ENCODE results near the gene DCAF12.

Gene DCAF12

DNA sequence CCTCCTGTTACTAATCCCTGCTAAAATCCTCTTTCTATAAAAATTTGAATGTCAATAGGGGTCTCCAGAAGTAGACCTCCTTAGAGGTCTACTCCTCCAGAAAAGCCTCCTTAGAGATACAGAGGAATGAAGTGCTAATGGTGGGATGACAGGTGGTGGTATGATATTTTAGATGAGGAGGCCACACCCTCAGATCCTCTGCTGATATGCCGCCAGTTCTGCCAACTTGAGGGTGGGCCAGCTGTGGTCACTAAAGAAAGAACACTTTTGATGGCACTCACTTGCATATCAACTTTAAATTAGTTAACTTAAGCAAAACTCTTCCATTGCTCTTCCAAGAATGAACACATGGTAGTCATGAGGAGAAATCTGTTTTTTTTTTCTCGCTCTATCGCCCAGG lies 61.0 kb downstream of the DCAF12 start:
- TF ChIP-seq, protein P1, sequence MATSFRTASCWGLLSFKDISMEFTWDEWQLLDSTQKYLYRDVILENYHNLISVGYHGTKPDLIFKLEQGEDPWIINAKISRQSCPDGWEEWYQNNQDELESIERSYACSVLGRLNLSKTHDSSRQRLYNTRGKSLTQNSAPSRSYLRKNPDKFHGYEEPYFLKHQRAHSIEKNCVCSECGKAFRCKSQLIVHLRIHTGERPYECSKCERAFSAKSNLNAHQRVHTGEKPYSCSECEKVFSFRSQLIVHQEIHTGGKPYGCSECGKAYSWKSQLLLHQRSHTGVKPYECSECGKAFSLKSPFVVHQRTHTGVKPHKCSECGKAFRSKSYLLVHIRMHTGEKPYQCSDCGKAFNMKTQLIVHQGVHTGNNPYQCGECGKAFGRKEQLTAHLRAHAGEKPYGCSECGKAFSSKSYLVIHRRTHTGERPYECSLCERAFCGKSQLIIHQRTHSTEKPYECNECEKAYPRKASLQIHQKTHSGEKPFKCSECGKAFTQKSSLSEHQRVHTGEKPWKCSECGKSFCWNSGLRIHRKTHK (tag by site-specific recombination; IDR thresholded peaks at IDR 0.05): no peak
- TF ChIP-seq RBAK (tag by site-specific recombination; IDR thresholded peaks at IDR 0.05) (no peak), ZNF248 (tag by site-specific recombination; IDR thresholded peaks at IDR 0.05) (no peak), ZNF664 (tag by site-specific recombination; IDR thresholded peaks at IDR 0.05) (0 out of 2 replicates have a peak, but pooled peaks have one; percentile 10)
- Histone ChIP-seq H3K4me3 (ENCODE audit: low read depth, low read length) (no peak overlapping the region), H3K9me3 (ENCODE audit: control insufficient read depth, insufficient read depth, low read depth, low read length) (no peaks in the 10 kb centered on the region), H3K27ac (ENCODE audit: extremely low read depth, low read depth, low read length) (no peak overlapping the region), H3K36me3 (ENCODE audit: control insufficient read depth in 2 of 2, insufficient read depth in 1 of 2, low read length in 2 of 2) (no peaks in the 10 kb centered on the region), H3K4me1 (ENCODE audit: control insufficient read depth, insufficient read depth, low read length) (no peaks in the 10 kb centered on the region)
- ChIA-PET POLR2A (interaction anchor here (0.7 kb wide), 1 partner anchor 207 kb away, joined by 4 read pairs; no protein-coding TSS in a partner anchor), CTCF (no interaction called here)

DNA sequence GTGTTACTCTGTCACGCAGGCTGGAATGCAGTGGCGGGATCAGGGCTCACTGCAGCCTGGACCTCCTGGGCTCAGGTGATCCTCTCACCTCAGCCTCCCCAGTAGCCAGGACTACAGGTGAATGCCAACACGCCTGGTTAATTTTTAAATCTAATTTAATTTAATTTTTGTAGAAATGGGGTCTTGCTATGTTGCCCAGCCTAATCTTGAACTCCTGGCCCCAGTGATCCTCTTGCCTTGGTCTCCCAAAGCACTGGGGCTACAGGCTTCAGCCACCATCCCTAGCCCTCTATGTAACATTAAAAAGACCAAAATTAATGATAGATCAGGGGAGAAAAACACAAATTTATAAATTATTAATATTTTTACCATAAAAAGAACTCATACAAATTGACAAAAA lies 66.5 kb downstream of the DCAF12 start:
- Histone ChIP-seq H3K27ac (ENCODE audit: extremely low read depth, low read depth, low read length) (no peak overlapping the region), H3K4me1 (ENCODE audit: control insufficient read depth, insufficient read depth, low read length) (no peaks in the 10 kb centered on the region), H3K4me3 (ENCODE audit: low read depth, low read length) (no peak overlapping the region), H3K9me3 (ENCODE audit: control insufficient read depth, insufficient read depth, low read depth, low read length) (no peaks in the 10 kb centered on the region), H3K36me3 (ENCODE audit: control insufficient read depth in 2 of 2, insufficient read depth in 1 of 2, low read length in 2 of 2) (no peaks in the 10 kb centered on the region)
- CTCF ChIA-PET: interaction anchor here (0.6 to 0.7 kb wide), 2 partner anchors 14 to 246 kb away, joined by 3 to 4 read pairs; no protein-coding TSS in a partner anchor
- TF ChIP-seq ZNF121 (tag by site-specific recombination; IDR thresholded peaks at IDR 0.05) (peak; percentile 45; the same call in 1 of the 2 replicates), MYNN (tag by site-specific recombination; IDR thresholded peaks at IDR 0.05; ENCODE audit: borderline replicate concordance) (no peak)
- POLR2A ChIA-PET: no interaction called here

DNA sequence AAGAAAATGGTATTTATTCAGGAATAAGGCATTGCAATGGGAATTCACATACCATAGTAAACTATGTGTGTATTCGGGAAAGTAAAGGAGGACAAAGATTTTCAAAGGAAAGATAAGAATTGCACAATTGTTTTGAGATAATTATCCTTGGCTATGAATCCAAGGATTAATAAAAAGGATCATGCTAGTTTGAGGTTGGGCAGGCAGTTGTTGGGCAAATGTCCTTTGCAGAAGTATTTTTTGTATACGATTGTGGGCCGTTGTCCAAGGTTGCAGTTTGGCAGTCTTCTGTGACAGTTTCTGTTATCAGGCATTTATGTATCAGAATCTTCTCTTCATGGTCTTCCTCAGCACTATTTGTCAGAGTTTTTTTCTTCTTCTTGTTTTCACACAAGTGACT lies 67.2 kb downstream of the DCAF12 start:
- Histone ChIP-seq H3K4me3 (ENCODE audit: low read depth, low read length) (no peak overlapping the region), H3K9me3 (ENCODE audit: control insufficient read depth, insufficient read depth, low read depth, low read length) (no peaks in the 10 kb centered on the region), H3K4me1 (ENCODE audit: control insufficient read depth, insufficient read depth, low read length) (no peaks in the 10 kb centered on the region), H3K36me3 (ENCODE audit: control insufficient read depth in 2 of 2, insufficient read depth in 1 of 2, low read length in 2 of 2) (no peaks in the 10 kb centered on the region), H3K27ac (ENCODE audit: extremely low read depth, low read depth, low read length) (no peak overlapping the region)
- POLR2A ChIA-PET: no interaction called here
- CTCF ChIA-PET: interaction anchor here (0.7 to 1.3 kb wide), 2 partner anchors 14 to 15 kb away, joined by 3 to 4 read pairs; no protein-coding TSS in a partner anchor
- TF ChIP-seq, protein P2, sequence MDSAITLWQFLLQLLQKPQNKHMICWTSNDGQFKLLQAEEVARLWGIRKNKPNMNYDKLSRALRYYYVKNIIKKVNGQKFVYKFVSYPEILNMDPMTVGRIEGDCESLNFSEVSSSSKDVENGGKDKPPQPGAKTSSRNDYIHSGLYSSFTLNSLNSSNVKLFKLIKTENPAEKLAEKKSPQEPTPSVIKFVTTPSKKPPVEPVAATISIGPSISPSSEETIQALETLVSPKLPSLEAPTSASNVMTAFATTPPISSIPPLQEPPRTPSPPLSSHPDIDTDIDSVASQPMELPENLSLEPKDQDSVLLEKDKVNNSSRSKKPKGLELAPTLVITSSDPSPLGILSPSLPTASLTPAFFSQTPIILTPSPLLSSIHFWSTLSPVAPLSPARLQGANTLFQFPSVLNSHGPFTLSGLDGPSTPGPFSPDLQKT (IDR thresholded peaks at IDR 0.05; ENCODE audit: borderline replicate concordance, low read depth, low read length): no peak
- TF ChIP-seq, protein P3, sequence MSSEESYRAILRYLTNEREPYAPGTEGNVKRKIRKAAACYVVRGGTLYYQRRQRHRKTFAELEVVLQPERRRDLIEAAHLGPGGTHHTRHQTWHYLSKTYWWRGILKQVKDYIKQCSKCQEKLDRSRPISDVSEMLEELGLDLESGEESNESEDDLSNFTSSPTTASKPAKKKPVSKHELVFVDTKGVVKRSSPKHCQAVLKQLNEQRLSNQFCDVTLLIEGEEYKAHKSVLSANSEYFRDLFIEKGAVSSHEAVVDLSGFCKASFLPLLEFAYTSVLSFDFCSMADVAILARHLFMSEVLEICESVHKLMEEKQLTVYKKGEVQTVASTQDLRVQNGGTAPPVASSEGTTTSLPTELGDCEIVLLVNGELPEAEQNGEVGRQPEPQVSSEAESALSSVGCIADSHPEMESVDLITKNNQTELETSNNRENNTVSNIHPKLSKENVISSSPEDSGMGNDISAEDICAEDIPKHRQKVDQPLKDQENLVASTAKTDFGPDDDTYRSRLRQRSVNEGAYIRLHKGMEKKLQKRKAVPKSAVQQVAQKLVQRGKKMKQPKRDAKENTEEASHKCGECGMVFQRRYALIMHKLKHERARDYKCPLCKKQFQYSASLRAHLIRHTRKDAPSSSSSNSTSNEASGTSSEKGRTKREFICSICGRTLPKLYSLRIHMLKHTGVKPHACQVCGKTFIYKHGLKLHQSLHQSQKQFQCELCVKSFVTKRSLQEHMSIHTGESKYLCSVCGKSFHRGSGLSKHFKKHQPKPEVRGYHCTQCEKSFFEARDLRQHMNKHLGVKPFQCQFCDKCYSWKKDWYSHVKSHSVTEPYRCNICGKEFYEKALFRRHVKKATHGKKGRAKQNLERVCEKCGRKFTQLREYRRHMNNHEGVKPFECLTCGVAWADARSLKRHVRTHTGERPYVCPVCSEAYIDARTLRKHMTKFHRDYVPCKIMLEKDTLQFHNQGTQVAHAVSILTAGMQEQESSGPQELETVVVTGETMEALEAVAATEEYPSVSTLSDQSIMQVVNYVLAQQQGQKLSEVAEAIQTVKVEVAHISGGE (tag by site-specific recombination; conservative IDR thresholded peaks at IDR 0.05; ENCODE audit: low read depth): no peak

DNA sequence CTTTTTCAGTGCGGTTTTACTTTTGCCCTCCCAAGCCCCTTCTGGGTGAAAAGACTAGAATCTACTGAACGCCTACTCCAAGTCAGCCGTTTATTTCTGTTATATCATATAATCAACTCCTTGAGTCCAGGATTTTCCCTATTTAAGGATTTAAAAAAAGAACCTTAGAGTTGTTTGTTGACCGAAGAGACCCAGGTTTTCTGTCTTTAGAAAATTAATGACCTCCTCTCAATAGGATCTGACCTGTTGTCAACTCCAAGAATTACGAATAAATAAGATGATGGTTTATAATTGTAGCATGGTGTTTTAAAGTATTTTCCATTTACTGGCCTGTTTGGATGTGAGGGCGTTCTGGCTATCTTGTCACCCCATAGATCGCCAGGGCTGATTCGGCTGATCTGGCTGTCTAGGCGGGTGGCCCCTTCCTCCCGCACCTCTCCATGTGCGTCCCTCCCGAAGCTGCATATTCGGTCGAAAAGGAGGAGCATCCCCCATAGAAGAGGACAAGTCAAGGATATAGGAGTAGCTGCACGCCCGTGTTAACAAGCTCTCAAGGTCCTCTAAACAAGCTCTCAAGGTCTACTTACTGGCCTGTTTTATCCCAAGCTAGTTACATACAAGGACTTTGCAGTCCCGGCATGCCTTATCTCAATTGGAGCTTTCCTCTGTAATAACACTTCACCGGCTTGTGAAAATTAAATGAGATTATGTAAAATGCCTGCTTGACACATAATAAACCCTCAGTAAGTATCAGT lies 76.7 kb downstream of the DCAF12 start:
- ChIA-PET POLR2A (interaction anchor here (1.0 to 2.1 kb wide), 11 partner anchors 9 to 325 kb away, joined by 3 to 27 read pairs (median 4); partner anchors contain the start of gene UBAP1), CTCF (interaction anchor here (0.7 to 3.4 kb wide), 5 partner anchors 9 to 498 kb away, joined by 3 to 20 read pairs (median 3); no protein-coding TSS in a partner anchor)
- H3K4me3 ChIP-seq (ENCODE audit: low read depth, low read length): peak overlapping the region; percentile 87
- peak overlapping the region; percentile 88 for H3K27ac ChIP-seq (ENCODE audit: extremely low read depth, low read depth, low read length)
- no peaks in the 10 kb centered on the region for H3K36me3 ChIP-seq (ENCODE audit: control insufficient read depth in 2 of 2, insufficient read depth in 1 of 2, low read length in 2 of 2)
- H3K9me3 ChIP-seq (ENCODE audit: control insufficient read depth, insufficient read depth, low read depth, low read length): no peaks in the 10 kb centered on the region
- 0 out of 2 replicates have a peak, but pooled peaks cover 2% of the 10 kb centered on the region for H3K4me1 ChIP-seq (ENCODE audit: control insufficient read depth, insufficient read depth, low read length)
- no peak for TF ChIP-seq YY1 (tag by site-specific recombination; IDR thresholded peaks at IDR 0.05)
- TF ChIP-seq, protein P4, sequence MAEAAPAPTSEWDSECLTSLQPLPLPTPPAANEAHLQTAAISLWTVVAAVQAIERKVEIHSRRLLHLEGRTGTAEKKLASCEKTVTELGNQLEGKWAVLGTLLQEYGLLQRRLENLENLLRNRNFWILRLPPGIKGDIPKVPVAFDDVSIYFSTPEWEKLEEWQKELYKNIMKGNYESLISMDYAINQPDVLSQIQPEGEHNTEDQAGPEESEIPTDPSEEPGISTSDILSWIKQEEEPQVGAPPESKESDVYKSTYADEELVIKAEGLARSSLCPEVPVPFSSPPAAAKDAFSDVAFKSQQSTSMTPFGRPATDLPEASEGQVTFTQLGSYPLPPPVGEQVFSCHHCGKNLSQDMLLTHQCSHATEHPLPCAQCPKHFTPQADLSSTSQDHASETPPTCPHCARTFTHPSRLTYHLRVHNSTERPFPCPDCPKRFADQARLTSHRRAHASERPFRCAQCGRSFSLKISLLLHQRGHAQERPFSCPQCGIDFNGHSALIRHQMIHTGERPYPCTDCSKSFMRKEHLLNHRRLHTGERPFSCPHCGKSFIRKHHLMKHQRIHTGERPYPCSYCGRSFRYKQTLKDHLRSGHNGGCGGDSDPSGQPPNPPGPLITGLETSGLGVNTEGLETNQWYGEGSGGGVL (tag by site-specific recombination; IDR thresholded peaks at IDR 0.05): no peak
- TF ChIP-seq, protein P5, sequence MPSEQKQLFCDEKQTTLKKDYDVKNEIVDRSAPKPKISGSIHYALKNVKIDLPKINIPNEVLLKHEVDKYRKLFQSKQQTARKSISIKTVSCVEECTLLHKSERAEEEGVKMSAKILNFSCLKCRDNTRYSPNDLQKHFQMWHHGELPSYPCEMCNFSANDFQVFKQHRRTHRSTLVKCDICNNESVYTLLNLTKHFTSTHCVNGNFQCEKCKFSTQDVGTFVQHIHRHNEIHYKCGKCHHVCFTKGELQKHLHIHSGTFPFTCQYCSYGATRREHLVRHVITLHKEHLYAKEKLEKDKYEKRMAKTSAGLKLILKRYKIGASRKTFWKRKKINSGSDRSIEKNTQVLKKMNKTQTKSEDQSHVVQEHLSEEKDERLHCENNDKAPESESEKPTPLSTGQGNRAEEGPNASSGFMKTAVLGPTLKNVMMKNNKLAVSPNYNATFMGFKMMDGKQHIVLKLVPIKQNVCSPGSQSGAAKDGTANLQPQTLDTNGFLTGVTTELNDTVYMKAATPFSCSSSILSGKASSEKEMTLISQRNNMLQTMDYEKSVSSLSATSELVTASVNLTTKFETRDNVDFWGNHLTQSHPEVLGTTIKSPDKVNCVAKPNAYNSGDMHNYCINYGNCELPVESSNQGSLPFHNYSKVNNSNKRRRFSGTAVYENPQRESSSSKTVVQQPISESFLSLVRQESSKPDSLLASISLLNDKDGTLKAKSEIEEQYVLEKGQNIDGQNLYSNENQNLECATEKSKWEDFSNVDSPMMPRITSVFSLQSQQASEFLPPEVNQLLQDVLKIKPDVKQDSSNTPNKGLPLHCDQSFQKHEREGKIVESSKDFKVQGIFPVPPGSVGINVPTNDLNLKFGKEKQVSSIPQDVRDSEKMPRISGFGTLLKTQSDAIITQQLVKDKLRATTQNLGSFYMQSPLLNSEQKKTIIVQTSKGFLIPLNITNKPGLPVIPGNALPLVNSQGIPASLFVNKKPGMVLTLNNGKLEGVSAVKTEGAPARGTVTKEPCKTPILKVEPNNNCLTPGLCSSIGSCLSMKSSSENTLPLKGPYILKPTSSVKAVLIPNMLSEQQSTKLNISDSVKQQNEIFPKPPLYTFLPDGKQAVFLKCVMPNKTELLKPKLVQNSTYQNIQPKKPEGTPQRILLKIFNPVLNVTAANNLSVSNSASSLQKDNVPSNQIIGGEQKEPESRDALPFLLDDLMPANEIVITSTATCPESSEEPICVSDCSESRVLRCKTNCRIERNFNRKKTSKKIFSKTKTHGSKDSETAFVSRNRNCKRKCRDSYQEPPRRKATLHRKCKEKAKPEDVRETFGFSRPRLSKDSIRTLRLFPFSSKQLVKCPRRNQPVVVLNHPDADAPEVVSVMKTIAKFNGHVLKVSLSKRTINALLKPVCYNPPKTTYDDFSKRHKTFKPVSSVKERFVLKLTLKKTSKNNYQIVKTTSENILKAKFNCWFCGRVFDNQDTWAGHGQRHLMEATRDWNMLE (tag by site-specific recombination; conservative IDR thresholded peaks at IDR 0.05; ENCODE audit: low read depth): no peak
